Caco-2 (cell line): Measurements from ENCODE around the gene CHERP. TPM values are rescaled to one million over a fixed set of nuclear protein-coding genes. Genes with fewer than 3 reads are reported as not detected.

Source experiments
- BruUV-seq: library from RNA; stranded (reverse); fragments of 400-500 nt; replicated peaks from 2 replicates; lab custom pipeline; 2021; lab: Mats Ljungman, UMichigan
- CTCF ChIA-PET: fragments of 300-600 bp; sonication (Branson Sonifier 250); formaldehyde crosslinking; loops from one replicate; lab custom pipeline; 2022; ENCODE audit warnings: antibody characterized with exemption; lab: Charles Lee
- POLR2A ChIA-PET: fragments of 300-600 bp; sonication (Branson Sonifier 250); formaldehyde crosslinking; loops from one replicate; lab custom pipeline; 2022; ENCODE audit warnings: antibody characterized with exemption; lab: Charles Lee
- DNase-seq, 2 experiments: peaks; one replicate each; pipeline versions ENCODE4 v3.0.0 to v3.0.0-alpha.2; 2020 to 2022
- H3K27me3 ChIP-seq: replicated peaks from 2 replicates; pipeline ENCODE4 v1.6.0; 2011; ENCODE audit warnings: low read length; ENCODE audit not compliant: control insufficient read depth, insufficient read depth
- H3K36me3 ChIP-seq: 2 replicates; pipeline ENCODE4 v1.5.1; 2011; ENCODE audit warnings: low read length; ENCODE audit not compliant: control insufficient read depth, insufficient read depth
- H3K4me1 ChIP-seq: fragments of 250-450 bp; sonication (Bioruptor Pico); 2 replicates; pipeline ENCODE4 v1.5.1; 2020; ENCODE audit warnings: mild to moderate bottlenecking
- H3K4me3 ChIP-seq: 2 replicates; pipeline ENCODE4 v1.5.1; 2011; ENCODE audit warnings: low read depth, mild to moderate bottlenecking, control low read depth, low read length
- H3K9me3 ChIP-seq: fragments of 250-450 bp; sonication (Bioruptor Pico); 2 replicates; pipeline ENCODE4 v1.5.1; 2020; ENCODE audit warnings: mild to moderate bottlenecking, moderate library complexity
- H3K27ac Mint-ChIP-seq: one replicate; pipeline ENCODE4 v1.8.0; 2022; ENCODE audit warnings: mixed read lengths; ENCODE audit not compliant: unreplicated experiment
- H3K27me3 Mint-ChIP-seq: one replicate; pipeline ENCODE4 v1.8.0; 2022; ENCODE audit warnings: mixed read lengths; ENCODE audit not compliant: insufficient read depth, unreplicated experiment
- H3K36me3 Mint-ChIP-seq: one replicate; pipeline ENCODE4 v1.8.0; 2022; ENCODE audit warnings: mild to moderate bottlenecking, mixed read lengths; ENCODE audit not compliant: insufficient read depth, unreplicated experiment
- H3K4me1 Mint-ChIP-seq: one replicate; pipeline ENCODE4 v1.8.0; 2022; ENCODE audit warnings: low read depth, mixed read lengths; ENCODE audit not compliant: unreplicated experiment
- H3K4me3 Mint-ChIP-seq: one replicate; pipeline ENCODE4 v1.8.0; 2022; ENCODE audit warnings: mild to moderate bottlenecking, moderate library complexity, mixed read lengths; ENCODE audit not compliant: unreplicated experiment
- H3K9me3 Mint-ChIP-seq: one replicate; pipeline ENCODE4 v1.8.0; 2022; ENCODE audit warnings: mixed read lengths; ENCODE audit not compliant: unreplicated experiment
- CTCF ChIP-seq, 2 experiments: fragments of 200-600 bp in 1 of 2; IDR thresholded peaks; 1 replicate in 1 of 2; 2 replicates in 1 of 2; pipeline versions ENCODE4 v1.5.1 to v1.8.0; 2011 to 2022; ENCODE audit warnings: antibody characterized with exemption in 1 of 2, control low read depth in 1 of 2, inconsistent platforms in 1 of 2, low read depth in 1 of 2, low read length in 1 of 2, mild to moderate bottlenecking in 1 of 2, moderate library complexity in 1 of 2; ENCODE audit not compliant: insufficient read depth in 1 of 2, severe bottlenecking in 1 of 2, unreplicated experiment in 1 of 2
- intact Hi-C: fragments of 100-400 bp; cut with micrococcal nuclease; formaldehyde crosslinking; loops from one replicate; pipeline ENCODE4 v1.10.0; 2022; ENCODE audit not compliant: unreplicated experiment
- total RNA-seq: library from RNA; stranded (reverse); gene quantifications from 2 replicates; pipeline ENCODE4 v1.2.3, GENCODE V29; 2022

Gene CHERP
- total RNA-seq, 1 experiment from 2014 or later, result 66.1 TPM

GRCh38 chr19:16589917-16590316 is 47.7 kb upstream of the CHERP start:
- ChIA-PET CTCF (no interaction called here), POLR2A (no interaction called here)
- no peaks in the 10 kb centered on the region for H3K4me1 ChIP-seq
- Mint-ChIP-seq H3K27me3 (no peaks in the 10 kb centered on the region), H3K36me3 (no peaks in the 10 kb centered on the region), H3K4me1 (no peaks in the 10 kb centered on the region), H3K4me3 (no peak overlapping the region), H3K27ac (no peak overlapping the region), H3K9me3 (no peaks in the 10 kb centered on the region)
- H3K27me3 ChIP-seq, result no peaks in the 10 kb centered on the region
- no peaks in the 10 kb centered on the region for H3K36me3 ChIP-seq
- intact Hi-C loops, result no loop called here
- BruUV-seq, result no TSS peak
- no peak for DNase-seq
- no peak for TF ChIP-seq CTCF (IDR thresholded peaks at IDR 0.05; ENCODE audit: insufficient read depth in 1 of 2, low read depth in 1 of 2, low read length in 1 of 2, severe bottlenecking in 1 of 2, unreplicated experiment in 1 of 2)
- H3K4me3 ChIP-seq, result no peak overlapping the region
- no peaks in the 10 kb centered on the region for H3K9me3 ChIP-seq

DNA sequence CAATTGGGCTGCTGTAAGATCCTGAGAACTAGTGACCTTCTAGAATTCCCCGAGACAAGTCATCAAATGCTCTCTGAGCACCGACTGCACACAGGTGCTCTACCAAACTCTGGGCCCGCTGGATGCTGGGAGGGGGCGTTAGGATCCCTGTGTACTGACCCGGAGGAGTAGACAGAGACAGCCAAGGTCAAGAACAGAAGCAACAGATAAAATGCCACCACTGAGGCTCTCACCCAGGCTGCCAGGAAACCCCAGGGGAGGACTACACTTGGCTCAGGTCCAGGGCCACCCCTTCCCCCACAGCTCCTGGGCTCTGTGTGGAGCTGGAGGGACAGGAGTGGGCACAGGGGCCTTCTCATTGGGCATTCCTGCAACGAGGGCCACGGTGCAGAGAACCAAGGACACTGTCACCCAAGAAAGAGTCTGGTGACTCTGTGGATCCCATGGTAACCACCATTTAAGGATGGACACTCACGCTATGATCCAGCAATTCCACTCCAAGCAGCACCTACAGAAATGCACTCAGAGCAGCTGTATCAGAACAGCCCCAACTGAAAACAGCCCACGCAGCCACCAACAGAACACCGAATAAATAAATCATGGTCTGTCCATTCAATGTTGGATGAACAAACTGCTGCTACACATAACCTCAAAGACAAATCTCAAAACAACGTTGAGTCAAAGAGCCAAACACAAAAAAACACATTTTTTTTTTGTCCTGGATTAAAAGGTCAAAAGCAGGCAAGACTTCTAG is 46.8 kb upstream of the CHERP start:
- no peaks in the 10 kb centered on the region for H3K36me3 ChIP-seq
- CTCF ChIA-PET, result no interaction called here
- no peaks in the 10 kb centered on the region for H3K27me3 Mint-ChIP-seq
- no peak overlapping the region for H3K4me3 Mint-ChIP-seq
- no TSS peak for BruUV-seq
- TF ChIP-seq CTCF (IDR thresholded peaks at IDR 0.05; ENCODE audit: insufficient read depth in 1 of 2, low read depth in 1 of 2, low read length in 1 of 2, severe bottlenecking in 1 of 2, unreplicated experiment in 1 of 2), result no peak
- H3K4me1 Mint-ChIP-seq, result no peaks in the 10 kb centered on the region
- H3K4me3 ChIP-seq, result no peak overlapping the region
- no peak for DNase-seq
- no peaks in the 10 kb centered on the region for H3K36me3 Mint-ChIP-seq
- H3K9me3 Mint-ChIP-seq, result no peaks in the 10 kb centered on the region
- H3K9me3 ChIP-seq, result no peaks in the 10 kb centered on the region
- POLR2A ChIA-PET, result no interaction called here
- intact Hi-C loops, result no loop called here
- no peak overlapping the region for H3K27ac Mint-ChIP-seq
- H3K4me1 ChIP-seq, result 0 out of 2 replicates have a peak, but pooled peaks cover 5% of the 10 kb centered on the region
- H3K27me3 ChIP-seq, result no peaks in the 10 kb centered on the region

DNA sequence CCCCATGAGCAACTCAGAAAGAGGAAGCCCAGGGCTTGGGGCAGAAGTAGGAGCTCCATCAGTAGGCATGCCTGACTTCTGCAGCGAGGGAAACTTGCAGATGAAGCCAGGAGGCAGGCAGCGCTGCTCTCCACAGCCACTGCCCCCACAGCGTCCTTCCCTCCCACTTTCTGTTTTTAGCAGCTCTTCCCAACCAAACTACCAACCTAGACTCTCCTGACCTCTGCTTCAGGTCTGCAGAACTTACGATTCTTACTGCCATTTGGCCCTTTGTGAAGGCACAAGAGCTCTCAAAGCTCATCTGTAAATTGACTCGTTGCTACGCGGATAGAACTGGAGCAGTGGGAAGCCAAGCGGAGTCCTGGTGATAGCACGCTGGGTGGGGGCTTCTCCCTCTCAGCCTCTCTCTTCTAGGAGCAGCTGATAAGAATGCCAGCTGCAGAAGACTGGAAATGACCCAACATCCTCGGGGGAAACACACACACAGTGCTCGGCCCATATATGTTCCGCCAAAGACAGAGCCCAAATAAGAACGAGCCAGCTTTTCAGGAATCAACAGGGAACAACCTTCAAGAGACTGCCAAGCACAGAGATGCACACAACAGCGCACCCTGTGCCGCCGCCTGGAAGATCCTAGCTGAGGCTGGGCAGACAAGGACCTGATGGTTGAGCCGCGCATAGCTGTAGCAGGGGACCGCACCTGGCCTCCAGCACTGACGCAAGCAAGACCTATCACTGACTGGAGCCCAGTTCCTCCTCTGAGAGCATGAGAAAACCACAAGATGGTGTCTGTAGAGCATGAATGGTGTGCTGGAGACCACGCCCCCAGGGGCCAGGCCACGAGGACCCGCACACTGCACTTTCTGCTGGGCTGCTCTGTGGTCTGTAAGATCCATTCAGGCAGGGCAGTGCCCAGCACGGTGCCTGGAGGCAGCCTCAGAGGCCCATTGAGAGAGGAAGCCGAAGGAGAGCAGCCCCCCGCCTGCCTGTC is 45.9 kb upstream of the CHERP start:
- Mint-ChIP-seq H3K4me3 (no peak overlapping the region), H3K4me1 (no peaks in the 10 kb centered on the region), H3K27me3 (no peaks in the 10 kb centered on the region), H3K27ac (no peak overlapping the region), H3K9me3 (no peaks in the 10 kb centered on the region), H3K36me3 (no peaks in the 10 kb centered on the region)
- DNase-seq, result no peak
- H3K9me3 ChIP-seq, result no peaks in the 10 kb centered on the region
- ChIA-PET CTCF (no interaction called here), POLR2A (no interaction called here)
- no peak for TF ChIP-seq CTCF (IDR thresholded peaks at IDR 0.05; ENCODE audit: insufficient read depth in 1 of 2, low read depth in 1 of 2, low read length in 1 of 2, severe bottlenecking in 1 of 2, unreplicated experiment in 1 of 2)
- no peaks in the 10 kb centered on the region for H3K27me3 ChIP-seq
- BruUV-seq, result no TSS peak
- 0 out of 2 replicates have a peak, but pooled peaks cover 5% of the 10 kb centered on the region for H3K4me1 ChIP-seq
- intact Hi-C loops, result no loop called here
- H3K4me3 ChIP-seq, result no peak overlapping the region
- H3K36me3 ChIP-seq, result no peaks in the 10 kb centered on the region
